ENCODE results near the gene ANXA4. TPM values are rescaled to one million over a fixed set of nuclear protein-coding genes. Genes with fewer than 3 reads are reported as not detected.

ANXA4 gene
- total RNA-seq, result 65.8 TPM

DNA sequence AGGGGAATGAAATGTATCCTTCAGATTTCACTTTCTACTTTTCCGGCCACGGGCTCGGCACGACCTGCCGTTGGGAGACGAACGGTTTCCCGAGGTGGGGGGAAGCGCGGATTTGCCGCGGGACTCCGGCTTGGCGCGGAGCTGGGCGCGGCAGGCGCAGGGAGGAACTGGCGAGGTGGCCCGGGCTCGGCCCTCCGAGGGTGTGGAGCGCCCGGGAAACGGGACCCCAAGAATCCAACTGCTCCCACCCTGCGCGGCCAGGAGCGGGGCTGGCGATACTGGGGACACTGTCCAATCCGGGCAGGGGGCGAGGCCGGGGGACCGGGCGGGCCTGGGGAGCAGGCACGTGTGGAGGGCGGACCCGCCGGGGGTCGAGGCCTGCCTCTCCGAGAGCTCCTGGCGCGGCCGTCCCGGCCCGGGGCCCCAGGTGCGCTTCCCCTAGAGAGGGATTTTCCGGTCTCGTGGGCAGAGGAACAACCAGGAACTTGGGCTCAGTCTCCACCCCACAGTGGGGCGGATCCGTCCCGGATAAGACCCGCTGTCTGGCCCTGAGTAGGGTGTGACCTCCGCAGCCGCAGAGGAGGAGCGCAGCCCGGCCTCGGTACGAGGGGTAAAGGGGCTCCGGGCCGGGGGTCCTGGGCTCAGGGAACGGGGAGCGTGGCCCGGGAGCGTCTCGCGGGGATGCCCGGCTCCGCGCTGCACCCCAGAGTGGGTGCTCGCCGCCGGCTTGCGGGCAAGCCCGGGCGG, at the start of gene ANXA4:
Gene ANXA4, plus strand, starts transcription at position 560 of the 747 bp plus-strand sequence. CDS start 39,432 bp downstream, outside the sequence.

DNA sequence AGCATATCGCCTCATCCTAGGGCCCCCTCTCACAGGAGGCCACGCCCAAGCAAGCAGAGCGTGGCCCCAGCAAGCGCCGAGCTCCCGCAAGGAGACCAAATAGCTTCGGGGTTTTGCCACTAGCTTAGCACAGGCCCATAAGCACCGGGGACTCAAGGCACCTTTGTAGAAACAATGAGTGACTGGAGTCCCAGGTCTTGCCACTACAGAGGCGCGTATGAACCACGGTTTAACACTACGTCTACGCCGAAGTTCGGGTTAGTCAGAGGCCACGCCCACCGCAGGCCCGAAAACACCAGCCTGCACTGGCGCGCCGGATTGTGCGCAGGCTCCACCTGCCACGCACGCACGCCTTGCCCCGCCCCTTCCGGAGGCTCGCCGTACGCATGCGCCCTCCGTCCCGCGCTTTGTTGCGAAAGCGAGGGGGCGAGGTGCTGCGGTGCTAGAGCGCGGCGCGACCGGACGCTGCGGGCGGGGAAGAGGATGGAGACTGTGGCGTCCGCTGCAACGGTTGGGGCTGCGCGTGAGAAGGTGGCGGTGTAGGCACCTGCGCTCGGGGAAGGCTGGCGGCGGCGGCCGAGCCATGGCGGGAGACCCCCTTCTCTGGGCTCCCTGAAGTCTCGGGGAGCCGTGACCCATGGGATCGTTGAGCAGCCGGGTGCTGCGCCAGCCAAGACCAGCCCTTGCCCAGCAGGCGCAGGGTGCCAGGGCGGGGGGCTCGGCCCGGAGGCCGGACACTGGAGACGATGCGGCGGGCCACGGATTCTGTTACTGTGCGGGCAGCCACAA, 87.5 kb downstream of the ANXA4 start, which contains the start of gene GMCL1:
Gene GMCL1, plus strand, starts transcription at position 405 of the 789 bp plus-strand sequence. Its CDS starts 233 bp downstream, at position 638.

Small RNA genes within 50 kb of the gene (small RNA-seq; reads per million reads assigned to genes)
- gene RPL23AP92 (ENCODE audit: low replicate concordance), result not detected

Other genes with a start within 250 kb of the ANXA4 start
- 45.9 TPM for gene AAK1, start 98.4 kb upstream of the ANXA4 start, total RNA-seq
- gene GMCL1, start 87.5 kb downstream of the ANXA4 start, total RNA-seq, result 21.5 TPM
- gene SNRNP27, start 151.8 kb downstream of the ANXA4 start, total RNA-seq, result 30.4 TPM
- 22.3 TPM for gene MXD1, start 173.0 kb downstream of the ANXA4 start, total RNA-seq
- 3.4 TPM for gene ASPRV1, start 219.5 kb downstream of the ANXA4 start, total RNA-seq

Measured in metanephros (tissue), 2 donors.